Hematopoietic multipotent progenitor cell treated with erythropoietin and hydrocortisone succinate and interleukin-3 and kit ligand, for 6 days (in vitro differentiated cells): ENCODE data around the gene TSPAN3.
A peak's percentile ranks its signal among the peaks of the same experiment; 100 is the strongest.

Experiments
- DNase-seq: peaks from one replicate; pipeline ENCODE4 v3.0.0-alpha.2; 2015

The TSPAN3 gene

GRCh38 chr15:77032647-77033416, 38.1 kb downstream of the TSPAN3 start:
- DNase-seq, result no peak

GRCh38 chr15:77032052-77032646, 38.8 kb downstream of the TSPAN3 start:
- no peak for DNase-seq

- peak; percentile 69 for DNase-seq
These were observed 39.4 kb downstream of the TSPAN3 start for GRCh38 chr15:77031376-77032050.

GRCh38 chr15:77030928-77031375, 40.0 kb downstream of the TSPAN3 start:
- DNase-seq, result no peak

- DNase-seq, result no peak
These were observed 40.6 kb downstream of the TSPAN3 start for GRCh38 chr15:77030048-77030927.

- DNase-seq, result no peak
These were observed 41.5 kb downstream of the TSPAN3 start for GRCh38 chr15:77029166-77030047.

GRCh38 chr15:77028451-77029165, 42.3 kb downstream of the TSPAN3 start:
- DNase-seq, result no peak

GRCh38 chr15:77027697-77028450, 43.0 kb downstream of the TSPAN3 start:
- no peak for DNase-seq

GRCh38 chr15:77027111-77027696, 43.7 kb downstream of the TSPAN3 start:
- DNase-seq, result no peak

- no peak for DNase-seq
These were observed 44.3 kb downstream of the TSPAN3 start for GRCh38 chr15:77026501-77027110.

GRCh38 chr15:77025941-77026411, 44.9 kb downstream of the TSPAN3 start:
- DNase-seq, result no peak

- DNase-seq, result no peak
These were observed 45.6 kb downstream of the TSPAN3 start for GRCh38 chr15:77025083-77025901.

- DNase-seq, result peak; percentile 68
These were observed 46.4 kb downstream of the TSPAN3 start for GRCh38 chr15:77024273-77025082.

GRCh38 chr15:77023576-77024272, 47.2 kb downstream of the TSPAN3 start:
- DNase-seq, result no peak

- no peak for DNase-seq
These were observed 48.0 kb downstream of the TSPAN3 start for GRCh38 chr15:77022646-77023575.
